Panc1 (cell line): ENCODE data around the gene HES4. TPM values are rescaled to one million over a fixed set of nuclear protein-coding genes. Genes with fewer than 3 reads are reported as not detected.
A peak's percentile ranks its signal among the peaks of the same experiment; 100 is the strongest.

Experiments used
- ATAC-seq: fragments of 200-7000 bp; cut with Tn5 transposase; 2 replicates; pipeline ENCODE4 v1.9.1; 2020; ENCODE audit warnings: mild to moderate bottlenecking, moderate library complexity
- BruUV-seq: library from RNA; stranded (reverse); fragments of 400-500 nt; replicated peaks from 2 replicates; lab custom pipeline; 2021; lab: Mats Ljungman, UMichigan
- CTCF ChIA-PET: fragments of 300-600 bp; sonication (Branson Sonifier 250); formaldehyde crosslinking; loops from one replicate; lab custom pipeline; 2022; ENCODE audit warnings: antibody characterized with exemption; lab: Charles Lee
- POLR2A ChIA-PET: fragments of 300-600 bp; sonication (Branson Sonifier 250); formaldehyde crosslinking; loops from one replicate; lab custom pipeline; 2022; ENCODE audit warnings: antibody characterized with exemption; lab: Charles Lee
- DNase-seq: peaks from one replicate; pipeline ENCODE4 v3.0.0-alpha.2; 2010; ENCODE audit warnings: low read depth, low spot score
- H3K27ac ChIP-seq: 2 replicates; pipeline ENCODE4 v1.5.1; 2011; ENCODE audit warnings: mild to moderate bottlenecking, low read length, inconsistent platforms
- H3K27me3 ChIP-seq: fragments of 200-500 bp; sonication (Bioruptor generic); 2 replicates; pipeline ENCODE4 v1.6.0; 2014; ENCODE audit warnings: low read length, inconsistent platforms; ENCODE audit not compliant: control insufficient read depth, insufficient read depth
- H3K36me3 ChIP-seq: fragments of 200-500 bp; sonication (Bioruptor generic); 2 replicates; pipeline ENCODE4 v1.5.1; 2014; ENCODE audit warnings: inconsistent platforms, mild to moderate bottlenecking, low read length, moderate library complexity; ENCODE audit not compliant: control insufficient read depth, insufficient read depth
- H3K4me1 ChIP-seq: 2 replicates; pipeline ENCODE4 v1.5.1; 2011; ENCODE audit warnings: inconsistent platforms, mild to moderate bottlenecking, low read length, moderate library complexity; ENCODE audit not compliant: control insufficient read depth, insufficient read depth
- H3K4me3 ChIP-seq, 2 experiments: 2 replicates each; pipeline ENCODE4 v1.5.1; 2011 to 2012; ENCODE audit warnings: low read depth in 2 of 2, low read length in 2 of 2, mild to moderate bottlenecking in 2 of 2, inconsistent platforms in 1 of 2, moderate library complexity in 1 of 2
- H3K9me3 ChIP-seq: fragments of 200-500 bp; sonication (Bioruptor generic); 2 replicates; pipeline ENCODE4 v1.5.1; 2014; ENCODE audit warnings: low read depth, mild to moderate bottlenecking, inconsistent platforms, low read length, moderate library complexity; ENCODE audit not compliant: control insufficient read depth, insufficient read depth
- POLR2AphosphoS5 ChIP-seq: IDR thresholded peaks from 2 replicates; pipeline ENCODE4 v1.6.1; 2012; ENCODE audit warnings: mild to moderate bottlenecking, low read depth, low read length, moderate library complexity
- SIN3A ChIP-seq: IDR thresholded peaks from 2 replicates; pipeline ENCODE4 v1.6.1; 2012; ENCODE audit warnings: low read depth, mild to moderate bottlenecking, low read length, moderate library complexity, borderline replicate concordance; ENCODE audit not compliant: insufficient read depth
- TCF7L2 ChIP-seq: IDR thresholded peaks from 2 replicates; pipeline ENCODE4 v1.6.1; 2011; ENCODE audit warnings: mild to moderate bottlenecking, low read depth, low read length, inconsistent platforms
- in situ Hi-C: cut with HindIII; loops from 2 replicates; pipeline ENCODE4 v1.10.0; 2016; ENCODE audit warnings: low sequenced_read_pairs, low pct_unique_long_range_greater_than_20kb
- intact Hi-C: fragments of 100-400 bp; cut with micrococcal nuclease; formaldehyde crosslinking; loops from one replicate; pipeline ENCODE4 v1.10.0; 2022; ENCODE audit not compliant: unreplicated experiment
- total RNA-seq: library from RNA; stranded (reverse); gene quantifications from one replicate; pipeline ENCODE4 v1.2.1, GENCODE V29; 2021; ENCODE audit not compliant: unreplicated experiment
- TF ChIP-seq, protein P1 (sequence below), 2 experiments: IDR thresholded peaks; 2 replicates each; pipeline ENCODE4 v1.6.1; 2011 to 2012; ENCODE audit warnings: low read depth in 2 of 2, control low read depth in 1 of 2, low read length in 1 of 2, mild to moderate bottlenecking in 1 of 2, moderate library complexity in 1 of 2; ENCODE audit not compliant: insufficient read depth in 1 of 2
- TF ChIP-seq, protein P2 (sequence below): fragments of 450-650 bp; IDR thresholded peaks from 2 replicates; pipeline ENCODE4 v1.5.1; 2017; ENCODE audit warnings: mild to moderate bottlenecking

Gene HES4
- total RNA-seq, 1 experiment from 2014 or later = 74.2 TPM

DNA sequence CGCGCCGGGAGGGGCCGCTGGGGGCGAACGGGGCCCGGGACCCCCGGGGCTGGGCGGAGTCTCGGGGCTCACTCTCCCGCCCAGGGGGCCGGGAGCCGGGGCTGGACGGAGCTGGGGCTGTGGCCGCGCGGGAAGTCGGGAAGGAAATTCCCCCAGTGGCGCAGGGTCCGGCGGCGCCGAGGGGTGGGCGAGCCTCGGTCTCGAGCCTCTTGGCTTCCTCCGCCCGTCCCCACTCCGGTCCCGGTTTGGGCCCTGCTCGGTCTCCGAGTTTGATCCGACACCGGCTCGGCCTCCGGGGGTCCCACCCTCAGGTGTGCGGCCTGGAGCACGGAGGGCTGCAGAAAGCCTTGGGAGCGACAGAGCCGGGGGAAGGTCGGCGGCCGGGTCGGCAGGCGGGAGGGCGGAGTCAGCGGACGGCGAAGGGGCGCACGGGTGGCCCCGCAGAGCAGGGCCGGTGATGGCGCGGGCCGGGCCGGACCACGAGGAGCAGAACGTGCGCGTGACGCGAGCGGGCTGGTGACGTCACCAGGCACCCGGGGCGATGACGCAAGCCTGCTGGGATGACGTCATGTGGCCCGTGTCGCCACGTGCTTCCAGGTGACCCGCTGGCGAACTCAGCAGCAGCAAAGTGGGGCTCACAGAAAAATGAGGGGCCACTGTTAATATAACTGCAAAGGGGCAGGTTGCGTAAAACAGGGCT is 610 bp upstream of the HES4 start:
- intact Hi-C loops = no loop called here
- Histone ChIP-seq H3K27ac (peak overlapping the region; percentile 80), H3K4me1 (peaks cover 36% of the 10 kb centered on the region), H3K4me3 (peak overlapping the region; percentile 56 to 65), H3K36me3 (no peaks in the 10 kb centered on the region; the same call in 1 of the 2 replicates), H3K27me3 (no peaks in the 10 kb centered on the region), H3K9me3 (no peaks in the 10 kb centered on the region)
- TF ChIP-seq SIN3A = 0 out of 2 replicates have a peak, but pooled peaks have one; percentile 41
- TF ChIP-seq TCF7L2 = no peak
- ATAC-seq (peak; percentile 75), DNase-seq (no peak)
- ChIA-PET POLR2A (interaction anchor here (0.8 kb wide), 1 partner anchor 13 kb away, joined by 8 read pairs; the partner anchor contains the start of gene ISG15), CTCF (interaction anchor here (0.7 to 1.0 kb wide), 2 partner anchors 14 to 16 kb away, joined by 3 to 4 read pairs; no protein-coding TSS in a partner anchor)
- no TSS peak for BruUV-seq
- in situ Hi-C loops = no loop called here

DNA sequence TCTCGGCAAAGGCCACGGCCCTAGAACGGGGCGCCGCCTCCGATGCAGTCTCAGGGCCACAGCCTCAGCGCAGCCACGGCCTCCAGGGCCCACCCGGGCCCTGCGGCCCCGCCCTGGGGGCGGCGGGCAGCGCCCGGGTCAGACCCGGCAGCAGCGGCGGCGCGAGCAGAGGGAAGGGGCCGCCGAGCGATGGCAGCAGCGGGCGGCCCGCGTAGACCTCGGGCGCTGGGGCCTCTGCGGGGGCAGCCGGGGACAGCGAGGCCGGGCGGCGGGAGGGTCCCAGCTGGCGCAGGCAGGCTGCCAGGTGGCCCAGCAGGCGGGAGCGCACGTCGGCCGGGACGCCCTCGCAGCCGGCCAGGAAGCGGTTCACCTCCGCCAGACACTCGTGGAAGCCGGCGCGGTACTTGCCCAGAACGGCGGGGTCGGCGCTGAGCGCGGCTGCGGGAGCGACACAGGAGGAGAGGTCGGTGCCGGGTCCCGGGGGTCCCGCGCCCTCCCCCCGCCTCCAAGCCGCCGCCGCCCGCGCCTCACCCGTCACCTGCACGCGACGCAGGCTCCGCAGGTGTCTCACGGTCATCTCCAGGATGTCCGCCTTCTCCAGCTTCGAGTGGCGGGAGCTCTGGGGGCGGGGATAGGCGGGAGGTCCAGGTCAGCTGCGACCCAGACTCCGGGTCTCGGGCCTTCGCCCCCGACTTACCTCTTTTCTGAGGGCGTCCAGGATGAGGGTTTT is 737 bp downstream of the HES4 start:
- Histone ChIP-seq H3K27ac (peak overlapping the region; percentile 61), H3K4me3 (peak overlapping the region; percentile 56 to 69), H3K4me1 (peaks cover 22% of the 10 kb centered on the region), H3K27me3 (no peaks in the 10 kb centered on the region), H3K36me3 (no peaks in the 10 kb centered on the region; the same call in 1 of the 2 replicates), H3K9me3 (no peaks in the 10 kb centered on the region)
- CTCF ChIA-PET = no interaction called here
- no peak for TF ChIP-seq TCF7L2
- TF ChIP-seq POLR2AphosphoS5 = no peak
- TF ChIP-seq SIN3A = no peak
- TF ChIP-seq, protein P1, sequence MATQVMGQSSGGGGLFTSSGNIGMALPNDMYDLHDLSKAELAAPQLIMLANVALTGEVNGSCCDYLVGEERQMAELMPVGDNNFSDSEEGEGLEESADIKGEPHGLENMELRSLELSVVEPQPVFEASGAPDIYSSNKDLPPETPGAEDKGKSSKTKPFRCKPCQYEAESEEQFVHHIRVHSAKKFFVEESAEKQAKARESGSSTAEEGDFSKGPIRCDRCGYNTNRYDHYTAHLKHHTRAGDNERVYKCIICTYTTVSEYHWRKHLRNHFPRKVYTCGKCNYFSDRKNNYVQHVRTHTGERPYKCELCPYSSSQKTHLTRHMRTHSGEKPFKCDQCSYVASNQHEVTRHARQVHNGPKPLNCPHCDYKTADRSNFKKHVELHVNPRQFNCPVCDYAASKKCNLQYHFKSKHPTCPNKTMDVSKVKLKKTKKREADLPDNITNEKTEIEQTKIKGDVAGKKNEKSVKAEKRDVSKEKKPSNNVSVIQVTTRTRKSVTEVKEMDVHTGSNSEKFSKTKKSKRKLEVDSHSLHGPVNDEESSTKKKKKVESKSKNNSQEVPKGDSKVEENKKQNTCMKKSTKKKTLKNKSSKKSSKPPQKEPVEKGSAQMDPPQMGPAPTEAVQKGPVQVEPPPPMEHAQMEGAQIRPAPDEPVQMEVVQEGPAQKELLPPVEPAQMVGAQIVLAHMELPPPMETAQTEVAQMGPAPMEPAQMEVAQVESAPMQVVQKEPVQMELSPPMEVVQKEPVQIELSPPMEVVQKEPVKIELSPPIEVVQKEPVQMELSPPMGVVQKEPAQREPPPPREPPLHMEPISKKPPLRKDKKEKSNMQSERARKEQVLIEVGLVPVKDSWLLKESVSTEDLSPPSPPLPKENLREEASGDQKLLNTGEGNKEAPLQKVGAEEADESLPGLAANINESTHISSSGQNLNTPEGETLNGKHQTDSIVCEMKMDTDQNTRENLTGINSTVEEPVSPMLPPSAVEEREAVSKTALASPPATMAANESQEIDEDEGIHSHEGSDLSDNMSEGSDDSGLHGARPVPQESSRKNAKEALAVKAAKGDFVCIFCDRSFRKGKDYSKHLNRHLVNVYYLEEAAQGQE (IDR thresholded peaks at IDR 0.05; ENCODE audit: insufficient read depth in 1 of 2, low read depth in 2 of 2, low read length in 1 of 2) = no peak
- TF ChIP-seq, protein P2, sequence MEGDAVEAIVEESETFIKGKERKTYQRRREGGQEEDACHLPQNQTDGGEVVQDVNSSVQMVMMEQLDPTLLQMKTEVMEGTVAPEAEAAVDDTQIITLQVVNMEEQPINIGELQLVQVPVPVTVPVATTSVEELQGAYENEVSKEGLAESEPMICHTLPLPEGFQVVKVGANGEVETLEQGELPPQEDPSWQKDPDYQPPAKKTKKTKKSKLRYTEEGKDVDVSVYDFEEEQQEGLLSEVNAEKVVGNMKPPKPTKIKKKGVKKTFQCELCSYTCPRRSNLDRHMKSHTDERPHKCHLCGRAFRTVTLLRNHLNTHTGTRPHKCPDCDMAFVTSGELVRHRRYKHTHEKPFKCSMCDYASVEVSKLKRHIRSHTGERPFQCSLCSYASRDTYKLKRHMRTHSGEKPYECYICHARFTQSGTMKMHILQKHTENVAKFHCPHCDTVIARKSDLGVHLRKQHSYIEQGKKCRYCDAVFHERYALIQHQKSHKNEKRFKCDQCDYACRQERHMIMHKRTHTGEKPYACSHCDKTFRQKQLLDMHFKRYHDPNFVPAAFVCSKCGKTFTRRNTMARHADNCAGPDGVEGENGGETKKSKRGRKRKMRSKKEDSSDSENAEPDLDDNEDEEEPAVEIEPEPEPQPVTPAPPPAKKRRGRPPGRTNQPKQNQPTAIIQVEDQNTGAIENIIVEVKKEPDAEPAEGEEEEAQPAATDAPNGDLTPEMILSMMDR = no peak; the same call in 1 of the 2 replicates
- no peak for DNase-seq
- intact Hi-C loops = no loop called here
- in situ Hi-C loops = no loop called here
- POLR2A ChIA-PET = no interaction called here
- no TSS peak for BruUV-seq
- ATAC-seq = peak; percentile 9
